Cardiac fibroblast (primary cell): ENCODE data around the gene SH3TC1.

ENCODE experiments used
- DNase-seq, 2 donors: peaks; one replicate each; pipeline versions ENCODE4 v3.0.0 to v3.0.0-alpha.2; 2010; ENCODE audit warnings: low read depth in 2 of 2
- H3K4me3 ChIP-seq, 2 donors: replicated peaks in 1 of 2; 1 replicate in 1 of 2; 2 replicates in 1 of 2; pipeline ENCODE4 v1.5.1; 2011; ENCODE audit warnings: low read depth in 2 of 2, low read length in 2 of 2, mild to moderate bottlenecking in 2 of 2, moderate library complexity in 1 of 2
- CTCF ChIP-seq: IDR thresholded peaks from one replicate; pipeline ENCODE4 v1.5.1; 2011; ENCODE audit warnings: low read depth, mild to moderate bottlenecking, low read length, inconsistent platforms

SH3TC1 gene

GRCh38 chr4:8173492-8174242 lies 25.4 kb upstream of the SH3TC1 start:
- no peak for TF ChIP-seq CTCF
- DNase-seq = no peak
- no peak overlapping the region for H3K4me3 ChIP-seq

- no peak for DNase-seq
- no peak overlapping the region for H3K4me3 ChIP-seq
- TF ChIP-seq CTCF = no peak
Measured at GRCh38 chr4:8174970-8175369, 24.1 kb upstream of the SH3TC1 start.

GRCh38 chr4:8175686-8176085 lies 23.4 kb upstream of the SH3TC1 start:
- TF ChIP-seq CTCF = no peak
- no peak for DNase-seq
- no peak overlapping the region for H3K4me3 ChIP-seq

- peak; percentile 98 for TF ChIP-seq CTCF
- H3K4me3 ChIP-seq = no peak overlapping the region
- DNase-seq = peak; percentile 74 to 80
Measured at GRCh38 chr4:8176547-8177399, 22.3 kb upstream of the SH3TC1 start.

- no peak for TF ChIP-seq CTCF
- no peak overlapping the region for H3K4me3 ChIP-seq
- no peak for DNase-seq
Measured at GRCh38 chr4:8177552-8177951, 21.5 kb upstream of the SH3TC1 start.

- DNase-seq = no peak
- no peak overlapping the region for H3K4me3 ChIP-seq
- no peak for TF ChIP-seq CTCF
Measured at GRCh38 chr4:8177956-8178355, 21.1 kb upstream of the SH3TC1 start.
